Measurements from ENCODE around the gene CARD10. TPM values are rescaled to one million over a fixed set of nuclear protein-coding genes. Genes with fewer than 3 reads are reported as not detected.
A peak's percentile ranks its signal among the peaks of the same experiment; 100 is the strongest.

Gene CARD10
- polyA plus RNA-seq, 1 donor (not counting 4 experiments of a cell fraction or from before 2014, with no cell fraction given): 32.2 TPM

GRCh38 chr22:37459206-37459605, 60.0 kb downstream of the CARD10 start:
- Histone ChIP-seq H3K4me2 (ENCODE audit: control insufficient read depth, extremely low read depth, insufficient read depth, low read depth, low read length) (no peak overlapping the region), H3K4me1 (ENCODE audit: control insufficient read depth, extremely low read depth, insufficient read depth, low read length) (peaks cover 18% of the 10 kb centered on the region), H3K9me1 (ENCODE audit: control insufficient read depth, extremely low read depth, insufficient read depth, low read length) (no peaks in the 10 kb centered on the region), H3K36me3 (ENCODE audit: control insufficient read depth in 2 of 2, extremely low read depth in 1 of 2, insufficient read depth in 2 of 2, low read length in 2 of 2) (no peaks in the 10 kb centered on the region), H3K79me2 (ENCODE audit: control insufficient read depth, insufficient read depth, low read length) (no peaks in the 10 kb centered on the region), H3K9me3 (ENCODE audit: control insufficient read depth, low read depth, low read length) (no peaks in the 10 kb centered on the region), H4K20me1 (ENCODE audit: control insufficient read depth, extremely low read depth, insufficient read depth, low read length) (no peaks in the 10 kb centered on the region), H3K27ac (ENCODE audit: control insufficient read depth, insufficient read depth, low read length) (no peak overlapping the region), H3K27me3 (ENCODE audit: control insufficient read depth, extremely low read depth, insufficient read depth, low read length) (no peaks in the 10 kb centered on the region), H3K9ac (ENCODE audit: control insufficient read depth, extremely low read depth, insufficient read depth, low read length) (no peak overlapping the region), H2AFZ (ENCODE audit: control insufficient read depth, low read length) (no peak overlapping the region), H3K4me3 (ENCODE audit: control insufficient read depth in 2 of 3, extremely low read depth in 1 of 3, insufficient read depth in 2 of 3, low read depth in 1 of 3, low read length in 3 of 3) (no peak overlapping the region)
- dilution Hi-C loops (cut with MboI; ENCODE audit: extremely low pct_ligation_motif_present, low sequenced_read_pairs): no loop called here
- TF ChIP-seq, protein P1, sequence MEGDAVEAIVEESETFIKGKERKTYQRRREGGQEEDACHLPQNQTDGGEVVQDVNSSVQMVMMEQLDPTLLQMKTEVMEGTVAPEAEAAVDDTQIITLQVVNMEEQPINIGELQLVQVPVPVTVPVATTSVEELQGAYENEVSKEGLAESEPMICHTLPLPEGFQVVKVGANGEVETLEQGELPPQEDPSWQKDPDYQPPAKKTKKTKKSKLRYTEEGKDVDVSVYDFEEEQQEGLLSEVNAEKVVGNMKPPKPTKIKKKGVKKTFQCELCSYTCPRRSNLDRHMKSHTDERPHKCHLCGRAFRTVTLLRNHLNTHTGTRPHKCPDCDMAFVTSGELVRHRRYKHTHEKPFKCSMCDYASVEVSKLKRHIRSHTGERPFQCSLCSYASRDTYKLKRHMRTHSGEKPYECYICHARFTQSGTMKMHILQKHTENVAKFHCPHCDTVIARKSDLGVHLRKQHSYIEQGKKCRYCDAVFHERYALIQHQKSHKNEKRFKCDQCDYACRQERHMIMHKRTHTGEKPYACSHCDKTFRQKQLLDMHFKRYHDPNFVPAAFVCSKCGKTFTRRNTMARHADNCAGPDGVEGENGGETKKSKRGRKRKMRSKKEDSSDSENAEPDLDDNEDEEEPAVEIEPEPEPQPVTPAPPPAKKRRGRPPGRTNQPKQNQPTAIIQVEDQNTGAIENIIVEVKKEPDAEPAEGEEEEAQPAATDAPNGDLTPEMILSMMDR (optimal IDR thresholded peaks at IDR 0.05 in 1 of 3, IDR thresholded peaks at IDR 0.05 in 1 of 3, conservative IDR thresholded peaks at IDR 0.05 in 1 of 3; ENCODE audit: extremely low read depth in 1 of 3, insufficient read depth in 2 of 3, low read length in 3 of 3): no peak
- TF ChIP-seq EZH2 (IDR thresholded peaks at IDR 0.05; ENCODE audit: low read length): no peak
- DNase-seq (ENCODE audit: low read depth, low spot score): no peak
- no peak for FAIRE-seq

- FAIRE-seq (peak; percentile 98), DNase-seq (ENCODE audit: low read depth, low spot score) (peak; percentile 57)
- TF ChIP-seq, protein P1 (optimal IDR thresholded peaks at IDR 0.05 in 1 of 3, IDR thresholded peaks at IDR 0.05 in 1 of 3, conservative IDR thresholded peaks at IDR 0.05 in 1 of 3; ENCODE audit: extremely low read depth in 1 of 3, insufficient read depth in 2 of 3, low read length in 3 of 3): peak; percentile 96 to 100 (median 98)
- no peak for TF ChIP-seq EZH2 (IDR thresholded peaks at IDR 0.05; ENCODE audit: low read length)
- dilution Hi-C loops (cut with MboI; ENCODE audit: extremely low pct_ligation_motif_present, low sequenced_read_pairs): no loop called here
- Histone ChIP-seq H3K4me1 (ENCODE audit: control insufficient read depth, extremely low read depth, insufficient read depth, low read length) (peaks cover 18% of the 10 kb centered on the region), H4K20me1 (ENCODE audit: control insufficient read depth, extremely low read depth, insufficient read depth, low read length) (no peaks in the 10 kb centered on the region), H2AFZ (ENCODE audit: control insufficient read depth, low read length) (no peak overlapping the region), H3K9me3 (ENCODE audit: control insufficient read depth, low read depth, low read length) (no peaks in the 10 kb centered on the region), H3K79me2 (ENCODE audit: control insufficient read depth, insufficient read depth, low read length) (no peaks in the 10 kb centered on the region), H3K9ac (ENCODE audit: control insufficient read depth, extremely low read depth, insufficient read depth, low read length) (no peak overlapping the region), H3K4me3 (ENCODE audit: control insufficient read depth in 2 of 3, extremely low read depth in 1 of 3, insufficient read depth in 2 of 3, low read depth in 1 of 3, low read length in 3 of 3) (no peak overlapping the region), H3K9me1 (ENCODE audit: control insufficient read depth, extremely low read depth, insufficient read depth, low read length) (no peaks in the 10 kb centered on the region), H3K4me2 (ENCODE audit: control insufficient read depth, extremely low read depth, insufficient read depth, low read depth, low read length) (no peak overlapping the region), H3K36me3 (ENCODE audit: control insufficient read depth in 2 of 2, extremely low read depth in 1 of 2, insufficient read depth in 2 of 2, low read length in 2 of 2) (no peaks in the 10 kb centered on the region), H3K27me3 (ENCODE audit: control insufficient read depth, extremely low read depth, insufficient read depth, low read length) (no peaks in the 10 kb centered on the region), H3K27ac (ENCODE audit: control insufficient read depth, insufficient read depth, low read length) (no peak overlapping the region)
Observed at GRCh38 chr22:37457093-37457893, 61.9 kb downstream of the CARD10 start.

Data from keratinocyte (primary cell).